HPDE6-E6E7 (cell line): Measurements from ENCODE around the gene NAA80.

Experiments
- DNase-seq: peaks from one replicate; pipeline ENCODE4 v3.0.0; 2011; ENCODE audit warnings: missing footprints; ENCODE audit errors: extremely low spot score

Gene NAA80

DNA sequence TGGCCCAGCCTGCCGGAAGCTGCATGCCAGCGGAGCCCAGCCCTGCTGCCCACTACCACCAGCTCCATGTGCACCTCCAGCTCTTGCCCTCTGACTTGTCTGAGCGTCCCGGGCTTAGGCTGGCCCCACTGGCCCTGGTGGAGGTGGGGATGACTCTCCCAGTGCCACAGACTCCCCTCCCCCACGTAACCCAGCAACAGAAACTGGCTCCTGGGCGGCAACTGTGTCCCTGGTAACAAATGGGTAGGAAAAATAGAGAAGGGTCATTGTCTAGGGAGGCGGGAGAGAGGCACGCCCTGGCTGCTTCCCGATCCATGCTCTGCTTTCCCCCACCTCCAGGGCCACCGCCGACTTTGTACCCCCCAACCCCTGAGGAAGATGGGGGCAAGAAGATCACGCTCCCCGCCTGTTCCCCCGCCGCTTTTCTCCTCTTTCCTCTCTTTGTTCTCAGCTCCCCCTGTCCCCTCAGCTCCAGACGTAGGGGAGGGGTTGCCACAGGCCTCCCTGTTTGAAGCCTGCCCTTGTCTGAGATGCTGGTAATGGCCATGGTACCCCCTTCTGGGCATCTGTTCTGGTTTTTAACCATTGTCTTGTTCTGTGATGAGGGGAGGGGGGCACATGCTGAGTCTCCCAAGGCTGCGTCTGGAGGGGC is 41.0 kb downstream of the NAA80 start:
- DNase-seq, result no peak

DNA sequence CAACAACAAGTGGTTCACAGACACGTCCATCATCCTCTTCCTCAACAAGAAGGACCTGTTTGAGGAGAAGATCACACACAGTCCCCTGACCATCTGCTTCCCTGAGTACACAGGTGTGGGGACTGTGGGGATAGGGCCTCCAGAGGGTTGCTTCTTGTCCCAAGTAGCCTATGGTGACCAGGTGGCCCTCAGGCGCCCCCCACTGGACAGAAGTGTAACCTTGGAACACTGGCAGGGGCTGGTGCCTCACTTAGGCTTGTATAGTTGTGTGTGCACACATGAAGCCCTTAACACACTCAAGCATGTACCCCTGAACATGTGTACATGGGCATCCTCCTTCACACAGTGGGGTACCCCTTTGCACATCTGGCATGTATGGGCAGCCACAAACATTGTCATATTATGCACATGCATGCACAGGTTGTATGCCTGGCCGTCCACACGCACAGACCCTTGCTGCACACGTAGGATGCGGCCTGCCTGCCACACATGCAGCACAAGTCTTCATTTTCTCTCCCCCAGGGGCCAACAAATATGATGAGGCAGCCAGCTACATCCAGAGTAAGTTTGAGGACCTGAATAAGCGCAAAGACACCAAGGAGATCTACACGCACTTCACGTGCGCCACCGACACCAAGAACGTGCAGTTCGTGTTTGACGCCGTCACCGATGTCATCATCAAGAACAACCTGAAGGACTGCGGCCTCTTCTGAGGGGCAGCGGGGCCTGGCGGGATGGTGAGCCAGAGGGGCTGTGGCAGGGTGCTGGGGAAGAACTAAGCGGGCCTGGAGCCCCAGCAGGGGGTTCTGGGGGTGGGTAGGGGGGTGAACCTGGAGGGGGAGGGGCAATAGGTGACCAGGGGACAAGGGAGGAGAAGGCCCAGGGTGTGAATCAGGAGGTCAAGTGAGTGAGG is 42.0 kb downstream of the NAA80 start:
- DNase-seq, result no peak

DNA sequence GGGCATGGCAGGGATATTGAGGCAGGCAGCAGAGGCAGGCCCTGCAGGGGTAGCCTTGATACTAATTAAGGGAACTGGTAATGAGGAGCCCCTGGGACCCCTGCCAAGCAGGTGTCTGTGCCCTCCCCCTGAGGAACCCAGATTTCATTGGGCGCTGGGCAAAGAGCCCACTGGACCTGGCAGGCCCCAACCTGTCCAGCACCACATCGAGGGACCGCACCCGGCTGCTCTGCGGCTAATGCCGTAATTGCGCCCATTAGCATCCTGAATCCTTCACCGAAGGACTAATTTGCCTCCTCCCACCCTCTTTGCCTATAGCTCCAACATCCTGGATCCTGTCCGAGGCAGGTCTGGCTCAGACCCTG is 44.0 kb downstream of the NAA80 start:
- no peak for DNase-seq

DNA sequence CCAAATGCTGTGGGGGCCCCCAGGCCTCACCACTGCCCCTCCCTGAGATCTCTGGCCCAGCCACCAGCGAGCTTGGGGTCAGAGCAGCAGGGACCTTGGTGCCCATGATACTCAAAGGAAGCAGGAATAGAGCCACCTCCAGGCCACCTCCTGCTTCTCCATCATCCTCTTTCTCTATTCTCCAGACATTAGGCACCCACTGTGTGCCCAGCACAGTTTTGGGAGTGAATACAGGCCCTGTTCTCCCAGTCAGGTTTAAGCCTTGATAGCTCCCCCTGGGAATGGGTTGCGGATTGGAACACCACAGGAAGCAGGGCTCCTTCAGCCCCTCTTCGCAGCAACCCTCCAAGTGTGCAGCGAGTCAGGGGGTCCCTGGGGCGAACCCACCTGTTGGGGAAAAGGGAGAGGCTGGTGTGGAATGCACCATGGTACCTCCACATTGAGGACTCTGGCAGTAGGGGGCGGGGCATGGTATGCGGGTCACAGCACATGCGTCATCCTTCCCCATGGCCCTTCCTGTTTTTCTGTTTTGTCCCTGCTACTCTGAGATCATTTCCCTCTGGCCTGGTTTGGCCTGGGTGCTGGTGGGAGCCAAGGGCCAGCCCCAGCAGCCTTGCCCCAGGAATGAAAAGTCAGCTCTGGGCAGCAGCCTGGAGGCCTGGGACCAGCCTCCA is 44.5 kb downstream of the NAA80 start:
- no peak for DNase-seq

DNA sequence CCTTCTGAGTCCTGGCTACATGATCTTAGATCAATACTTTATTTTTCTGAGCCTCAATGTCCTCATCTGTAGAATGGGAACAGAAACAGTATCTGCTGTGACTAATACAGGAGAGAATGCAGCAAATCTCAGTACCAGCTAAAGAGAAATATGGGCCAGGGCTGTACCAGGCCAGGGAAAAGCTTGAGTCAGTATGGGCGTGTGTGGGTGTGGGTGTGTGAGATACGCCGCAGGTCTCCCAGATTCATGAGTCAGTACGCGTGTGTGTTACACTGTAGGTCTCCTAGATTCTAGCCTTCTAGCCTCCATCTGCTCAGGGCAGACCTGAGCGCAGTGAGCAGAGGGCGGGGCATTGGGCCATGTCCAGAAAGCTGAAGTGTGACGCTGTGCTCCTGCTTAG is 48.0 kb downstream of the NAA80 start:
- DNase-seq, result peak; percentile 46

DNA sequence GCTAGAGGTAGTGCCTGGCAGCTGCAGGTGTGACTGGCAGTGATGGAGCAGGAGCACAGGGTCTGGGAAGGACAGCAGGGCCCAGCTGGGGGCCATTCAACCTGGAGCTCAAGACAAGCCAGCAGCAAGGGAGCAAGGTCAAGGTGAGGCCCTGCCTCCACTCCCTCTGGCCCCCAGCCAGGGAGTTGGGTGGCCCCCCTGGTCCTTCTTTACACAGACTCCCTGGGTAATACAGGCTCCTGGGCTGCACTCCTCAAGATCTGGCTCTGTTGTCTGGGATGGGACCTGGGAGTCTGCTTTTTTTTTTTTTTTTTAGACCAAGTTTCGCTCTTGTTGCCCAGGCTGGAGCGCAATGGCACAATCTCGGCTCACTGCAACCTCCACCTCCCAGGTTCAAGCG is 48.7 kb downstream of the NAA80 start:
- no peak for DNase-seq

DNA sequence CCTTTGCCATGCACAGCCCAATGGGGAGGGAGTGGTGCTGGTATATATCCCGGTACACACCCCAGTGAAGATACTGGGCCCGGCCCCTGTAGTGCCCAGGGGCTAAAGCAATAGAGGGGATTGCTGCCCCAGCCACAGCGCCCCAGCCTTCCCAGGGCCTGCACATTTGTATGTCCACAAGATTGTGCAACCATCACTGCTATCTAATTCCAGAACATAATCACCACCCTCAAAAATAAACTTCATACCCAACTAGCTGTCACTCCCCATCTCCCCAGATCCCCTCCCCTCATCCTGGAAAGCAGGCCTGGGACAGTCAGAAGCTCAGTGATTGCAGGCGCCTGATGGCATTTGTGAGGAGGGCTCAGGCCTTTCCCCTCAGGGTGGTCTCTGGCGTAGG is 49.7 kb downstream of the NAA80 start:
- DNase-seq, result no peak

DNA sequence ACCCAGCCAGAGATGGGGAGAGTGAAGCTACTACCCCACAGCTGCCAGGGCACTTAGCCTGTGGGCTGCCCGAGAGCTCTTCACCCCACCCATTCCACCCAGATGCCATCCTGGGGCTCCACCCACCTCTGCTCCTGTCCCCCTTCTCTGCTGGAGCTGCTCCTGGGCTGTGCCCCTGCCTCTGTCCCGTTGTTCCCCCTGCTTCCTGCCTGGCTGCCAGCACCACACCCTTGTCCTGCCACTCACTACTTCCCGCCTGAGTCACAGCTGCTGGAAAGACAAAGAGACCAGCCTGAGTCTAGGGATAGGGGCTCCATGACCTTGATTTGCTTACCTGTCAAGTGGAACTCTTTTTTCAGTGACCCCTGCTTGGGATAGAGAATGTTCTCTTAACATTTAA is 50.8 kb downstream of the NAA80 start:
- DNase-seq, result no peak

DNA sequence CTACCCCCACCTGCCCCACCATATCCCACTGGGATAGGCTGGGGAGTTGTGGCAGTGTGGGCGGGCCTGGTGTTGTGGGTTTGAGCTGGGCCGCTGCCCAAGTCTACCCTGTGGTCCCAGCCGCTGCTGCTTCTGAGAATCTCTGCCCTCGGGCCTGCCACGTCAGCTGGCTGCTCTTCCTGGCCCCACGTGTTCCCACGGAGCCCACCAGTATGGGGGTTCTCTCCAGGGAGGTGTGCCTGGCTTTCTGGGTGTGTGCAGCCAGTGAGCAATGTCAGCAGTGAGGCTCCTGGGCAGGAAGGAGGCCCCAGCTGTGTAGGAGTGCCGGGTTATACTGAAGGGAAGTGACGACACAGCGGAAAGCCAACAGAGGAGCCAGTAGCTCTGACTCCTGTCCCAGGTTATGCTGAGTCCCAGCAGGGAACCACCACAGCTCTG is 52.7 kb downstream of the NAA80 start:
- no peak for DNase-seq
